ENCODE results near the gene MPRIP. TPM values are rescaled to one million over a fixed set of nuclear protein-coding genes. Genes with fewer than 3 reads are reported as not detected.
A peak's percentile ranks its signal among the peaks of the same experiment; 100 is the strongest.

MPRIP gene
- total and polyA plus RNA-seq, 4 donors = 121 to 342 (median 175) TPM

GRCh38 chr17:17022456-17022855 is 19.8 kb upstream of the MPRIP start:
- Histone ChIP-seq H3K4me1 (ENCODE audit: control insufficient read depth in 5 of 5, insufficient read depth in 5 of 5, low read length in 5 of 5) (peaks cover 0 to 32% (median 23%) of the 10 kb centered on the region in 5 donors), H3K27ac (ENCODE audit: low read depth in 1 of 2, low read length in 1 of 2) (peak overlapping the region in 1 of 2 donors; percentile 23), H3K9me3 (ENCODE audit: control insufficient read depth in 4 of 4, insufficient read depth in 3 of 4, low read length in 3 of 4) (no peaks in the 10 kb centered on the region), H3K36me3 (ENCODE audit: control insufficient read depth in 4 of 4, insufficient read depth in 4 of 4, low read length in 4 of 4) (no peaks in the 10 kb centered on the region), H3K4me3 (no peak overlapping the region), H3K9ac (ENCODE audit: insufficient read depth in 1 of 2, low read length in 2 of 2) (no peak overlapping the region), H3K27me3 (ENCODE audit: control insufficient read depth in 3 of 3, insufficient read depth in 3 of 3, low read length in 2 of 3) (no peaks in the 10 kb centered on the region)
- TF ChIP-seq CTCF (IDR thresholded peaks at IDR 0.05; ENCODE audit: control extremely low read depth, extremely low read depth) = no peak
- no peak for DNase-seq
- ATAC-seq (ENCODE audit: insufficient read depth, low FRiP score) = no peak
- 89 to 95% methylated on average over 5 of the region's 5 CpGs for WGBS, 2 donors

- ATAC-seq (ENCODE audit: insufficient read depth, low FRiP score) (no peak), DNase-seq (peak in 1 of 3 donors; percentile 50)
- no peaks in the 10 kb centered on the region for H3K9me3 ChIP-seq (ENCODE audit: control insufficient read depth in 4 of 4, insufficient read depth in 3 of 4, low read length in 3 of 4)
- H3K9ac ChIP-seq (ENCODE audit: insufficient read depth in 1 of 2, low read length in 2 of 2) = no peak overlapping the region
- H3K4me1 ChIP-seq (ENCODE audit: control insufficient read depth in 5 of 5, insufficient read depth in 5 of 5, low read length in 5 of 5) = peaks cover 0 to 40% (median 13%) of the 10 kb centered on the region in 5 donors
- H3K27ac ChIP-seq (ENCODE audit: low read depth in 1 of 2, low read length in 1 of 2) = no peak overlapping the region
- no peaks in the 10 kb centered on the region for H3K27me3 ChIP-seq (ENCODE audit: control insufficient read depth in 3 of 3, insufficient read depth in 3 of 3, low read length in 2 of 3)
- no peaks in the 10 kb centered on the region for H3K36me3 ChIP-seq (ENCODE audit: control insufficient read depth in 4 of 4, insufficient read depth in 4 of 4, low read length in 4 of 4)
- no peak for TF ChIP-seq CTCF (IDR thresholded peaks at IDR 0.05; ENCODE audit: control extremely low read depth, extremely low read depth)
- H3K4me3 ChIP-seq = no peak overlapping the region
- 88 to 91% methylated on average over 8 of the region's 8 CpGs for WGBS, 2 donors
Measured at GRCh38 chr17:17024778-17025300, 17.4 kb upstream of the MPRIP start.

- no peak for ATAC-seq (ENCODE audit: insufficient read depth, low FRiP score)
- WGBS, 2 donors = 82 to 86% methylated on average over 5 of the region's 5 CpGs
- peaks cover 0 to 46% (median 13%) of the 10 kb centered on the region in 5 donors for H3K4me1 ChIP-seq (ENCODE audit: control insufficient read depth in 5 of 5, insufficient read depth in 5 of 5, low read length in 5 of 5)
- H3K4me3 ChIP-seq = no peak overlapping the region
- H3K36me3 ChIP-seq (ENCODE audit: control insufficient read depth in 4 of 4, insufficient read depth in 4 of 4, low read length in 4 of 4) = no peaks in the 10 kb centered on the region
- no peak for TF ChIP-seq CTCF (IDR thresholded peaks at IDR 0.05; ENCODE audit: control extremely low read depth, extremely low read depth)
- peak; percentile 68 to 78 (median 77) for DNase-seq
- no peak overlapping the region for H3K27ac ChIP-seq (ENCODE audit: low read depth in 1 of 2, low read length in 1 of 2)
- no peaks in the 10 kb centered on the region for H3K9me3 ChIP-seq (ENCODE audit: control insufficient read depth in 4 of 4, insufficient read depth in 3 of 4, low read length in 3 of 4)
- H3K27me3 ChIP-seq (ENCODE audit: control insufficient read depth in 3 of 3, insufficient read depth in 3 of 3, low read length in 2 of 3) = no peaks in the 10 kb centered on the region
- no peak overlapping the region for H3K9ac ChIP-seq (ENCODE audit: insufficient read depth in 1 of 2, low read length in 2 of 2)
Measured at GRCh38 chr17:17025621-17026020, 16.6 kb upstream of the MPRIP start.

- no peaks in the 10 kb centered on the region for H3K36me3 ChIP-seq (ENCODE audit: control insufficient read depth in 4 of 4, insufficient read depth in 4 of 4, low read length in 4 of 4)
- no peak for DNase-seq
- H3K27me3 ChIP-seq (ENCODE audit: control insufficient read depth in 3 of 3, insufficient read depth in 3 of 3, low read length in 2 of 3) = no peaks in the 10 kb centered on the region
- H3K4me1 ChIP-seq (ENCODE audit: control insufficient read depth in 5 of 5, insufficient read depth in 5 of 5, low read length in 5 of 5) = peaks cover 0 to 47% (median 14%) of the 10 kb centered on the region in 5 donors
- H3K9ac ChIP-seq (ENCODE audit: insufficient read depth in 1 of 2, low read length in 2 of 2) = no peak overlapping the region
- no peak overlapping the region for H3K27ac ChIP-seq (ENCODE audit: low read depth in 1 of 2, low read length in 1 of 2)
- no peak for TF ChIP-seq CTCF (IDR thresholded peaks at IDR 0.05; ENCODE audit: control extremely low read depth, extremely low read depth)
- no peak for ATAC-seq (ENCODE audit: insufficient read depth, low FRiP score)
- no peak overlapping the region for H3K4me3 ChIP-seq
- H3K9me3 ChIP-seq (ENCODE audit: control insufficient read depth in 4 of 4, insufficient read depth in 3 of 4, low read length in 3 of 4) = no peaks in the 10 kb centered on the region
- WGBS, 2 donors = 67 to 77% methylated on average over 9 of the region's 9 CpGs
Measured at GRCh38 chr17:17026163-17026562, 16.1 kb upstream of the MPRIP start.

Data from lung (tissue), 12 donors.